ENCODE data around the gene SAT1.

SAT1 gene

DNA sequence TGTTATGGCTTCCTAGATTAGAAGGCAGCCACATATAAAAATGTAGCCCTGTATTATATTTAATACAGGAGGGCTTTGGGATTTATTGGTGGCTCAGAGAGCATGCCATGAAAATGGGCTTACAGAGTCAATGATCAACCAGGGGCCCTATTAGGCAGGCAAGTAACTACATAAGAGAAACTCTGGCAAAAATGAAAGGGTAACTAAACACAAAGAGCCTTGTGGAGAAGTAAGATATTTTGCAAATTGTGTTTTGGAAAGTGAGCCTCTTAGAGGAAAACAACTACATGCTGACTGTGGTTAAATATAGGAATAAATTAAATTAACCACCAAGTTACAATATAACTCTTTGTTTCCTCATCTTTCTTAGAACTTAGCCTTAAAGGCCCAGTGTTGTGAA lies 5.5 kb downstream of the SAT1 start:
- H3K9ac ChIP-seq (ENCODE audit: low read depth, low read length, poor library complexity, severe bottlenecking): no peak overlapping the region
- no peak overlapping the region for H3K4me3 ChIP-seq (ENCODE audit: low read length, poor library complexity, severe bottlenecking)
- H4K20me1 ChIP-seq (ENCODE audit: insufficient read depth, low read length, poor library complexity, severe bottlenecking): no peaks in the 10 kb centered on the region
- H3K36me3 ChIP-seq (ENCODE audit: insufficient read depth, low read length): no peaks in the 10 kb centered on the region
- H3K27me3 ChIP-seq (ENCODE audit: insufficient read depth, low read length, poor library complexity, severe bottlenecking): no peaks in the 10 kb centered on the region
- no peaks in the 10 kb centered on the region for H3K9me2 ChIP-seq (replicated peaks; ENCODE audit: low read depth, low read length)
- no peak overlapping the region for H2AFZ ChIP-seq (ENCODE audit: low read length)
- peaks cover 15% of the 10 kb centered on the region for H3K79me2 ChIP-seq (ENCODE audit: insufficient read depth, low read length)
- H3K9me3 ChIP-seq (ENCODE audit: insufficient read depth, low read depth, low read length): no peaks in the 10 kb centered on the region
- H3K4me2 ChIP-seq (ENCODE audit: low read depth, low read length, poor library complexity, severe bottlenecking): no peak overlapping the region
- TF ChIP-seq, protein P1, sequence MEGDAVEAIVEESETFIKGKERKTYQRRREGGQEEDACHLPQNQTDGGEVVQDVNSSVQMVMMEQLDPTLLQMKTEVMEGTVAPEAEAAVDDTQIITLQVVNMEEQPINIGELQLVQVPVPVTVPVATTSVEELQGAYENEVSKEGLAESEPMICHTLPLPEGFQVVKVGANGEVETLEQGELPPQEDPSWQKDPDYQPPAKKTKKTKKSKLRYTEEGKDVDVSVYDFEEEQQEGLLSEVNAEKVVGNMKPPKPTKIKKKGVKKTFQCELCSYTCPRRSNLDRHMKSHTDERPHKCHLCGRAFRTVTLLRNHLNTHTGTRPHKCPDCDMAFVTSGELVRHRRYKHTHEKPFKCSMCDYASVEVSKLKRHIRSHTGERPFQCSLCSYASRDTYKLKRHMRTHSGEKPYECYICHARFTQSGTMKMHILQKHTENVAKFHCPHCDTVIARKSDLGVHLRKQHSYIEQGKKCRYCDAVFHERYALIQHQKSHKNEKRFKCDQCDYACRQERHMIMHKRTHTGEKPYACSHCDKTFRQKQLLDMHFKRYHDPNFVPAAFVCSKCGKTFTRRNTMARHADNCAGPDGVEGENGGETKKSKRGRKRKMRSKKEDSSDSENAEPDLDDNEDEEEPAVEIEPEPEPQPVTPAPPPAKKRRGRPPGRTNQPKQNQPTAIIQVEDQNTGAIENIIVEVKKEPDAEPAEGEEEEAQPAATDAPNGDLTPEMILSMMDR (conservative IDR thresholded peaks at IDR 0.05; ENCODE audit: low read length): no peak
- TF ChIP-seq EZH2phosphoT487 (IDR thresholded peaks at IDR 0.05; ENCODE audit: borderline replicate concordance): no peak
- H3F3A ChIP-seq (ENCODE audit: low read depth): no peaks in the 10 kb centered on the region
- H3K4me1 ChIP-seq (ENCODE audit: insufficient read depth, low read length, poor library complexity, severe bottlenecking): peaks cover 7% of the 10 kb centered on the region

DNA sequence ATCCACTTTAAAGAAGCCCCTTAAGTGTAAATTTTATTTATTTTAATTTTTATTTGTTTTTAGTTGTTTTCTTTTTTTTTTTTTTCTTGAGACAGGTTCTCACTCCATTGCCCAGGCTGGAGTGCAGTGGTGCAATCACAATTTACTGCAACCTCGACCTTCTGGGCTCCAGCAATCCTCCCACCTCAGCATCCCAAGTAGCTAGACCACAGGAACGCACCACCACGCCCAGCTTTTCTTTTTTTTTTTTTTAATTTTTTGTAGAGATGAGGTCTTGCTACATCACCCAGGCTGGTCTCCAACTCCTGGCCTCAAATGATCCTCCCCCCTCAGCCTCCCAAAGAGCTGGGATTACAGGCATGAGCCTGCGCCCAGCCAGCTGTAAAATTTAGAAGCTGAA lies 6.0 kb downstream of the SAT1 start:
- Histone ChIP-seq H3K4me2 (ENCODE audit: low read depth, low read length, poor library complexity, severe bottlenecking) (no peak overlapping the region), H3K27me3 (ENCODE audit: insufficient read depth, low read length, poor library complexity, severe bottlenecking) (no peaks in the 10 kb centered on the region), H4K20me1 (ENCODE audit: insufficient read depth, low read length, poor library complexity, severe bottlenecking) (no peaks in the 10 kb centered on the region), H3K79me2 (ENCODE audit: insufficient read depth, low read length) (peaks cover 11% of the 10 kb centered on the region), H3K36me3 (ENCODE audit: insufficient read depth, low read length) (no peaks in the 10 kb centered on the region), H3K4me3 (ENCODE audit: low read length, poor library complexity, severe bottlenecking) (no peak overlapping the region), H3K9me3 (ENCODE audit: insufficient read depth, low read depth, low read length) (no peaks in the 10 kb centered on the region), H3K9me2 (replicated peaks; ENCODE audit: low read depth, low read length) (no peaks in the 10 kb centered on the region), H3K4me1 (ENCODE audit: insufficient read depth, low read length, poor library complexity, severe bottlenecking) (peaks cover 7% of the 10 kb centered on the region), H2AFZ (ENCODE audit: low read length) (no peak overlapping the region), H3F3A (ENCODE audit: low read depth) (no peaks in the 10 kb centered on the region), H3K9ac (ENCODE audit: low read depth, low read length, poor library complexity, severe bottlenecking) (no peak overlapping the region)
- no peak for TF ChIP-seq EZH2phosphoT487 (IDR thresholded peaks at IDR 0.05; ENCODE audit: borderline replicate concordance)
- TF ChIP-seq, protein P1 (conservative IDR thresholded peaks at IDR 0.05; ENCODE audit: low read length): no peak

DNA sequence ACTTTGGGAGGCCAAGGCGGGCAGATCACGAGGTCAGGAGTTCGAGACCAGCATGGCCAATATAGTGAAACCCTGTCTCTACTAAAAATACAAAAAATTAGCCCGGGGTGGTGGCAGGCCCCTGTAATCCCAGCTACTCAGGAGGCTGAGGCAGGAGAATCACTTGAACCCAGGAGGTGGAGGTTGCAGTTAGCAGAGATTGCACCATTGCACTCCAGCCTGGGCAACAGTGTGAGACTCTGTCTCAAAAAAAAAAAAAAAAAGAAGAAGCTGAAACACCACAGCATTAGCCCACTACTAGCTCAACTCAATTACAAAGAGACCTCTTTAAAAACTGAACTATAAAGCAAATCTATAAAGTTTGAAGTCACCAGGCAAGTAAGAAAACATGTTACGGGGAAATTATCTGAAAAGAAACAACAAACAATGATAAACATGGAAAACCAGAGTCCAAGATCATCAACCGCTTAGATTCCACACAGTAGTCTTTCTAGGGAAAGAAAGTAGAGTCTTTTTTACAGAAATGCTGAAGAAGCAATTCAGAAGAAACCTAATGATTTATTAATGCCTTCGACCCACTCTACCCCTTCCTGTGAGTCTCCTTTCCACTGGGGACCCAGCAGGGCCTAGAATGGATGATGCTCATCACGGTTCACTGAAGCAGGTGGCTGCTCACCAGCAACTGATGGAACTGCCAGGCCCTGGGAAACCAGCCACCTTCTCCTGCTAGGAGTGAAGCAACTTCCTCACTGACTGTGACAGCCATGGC lies 6.6 kb downstream of the SAT1 start:
- TF ChIP-seq EZH2phosphoT487 (IDR thresholded peaks at IDR 0.05; ENCODE audit: borderline replicate concordance): no peak
- TF ChIP-seq, protein P1 (conservative IDR thresholded peaks at IDR 0.05; ENCODE audit: low read length): no peak
- no peak overlapping the region for H3K9ac ChIP-seq (ENCODE audit: low read depth, low read length, poor library complexity, severe bottlenecking)
- H3K27me3 ChIP-seq (ENCODE audit: insufficient read depth, low read length, poor library complexity, severe bottlenecking): no peaks in the 10 kb centered on the region
- H2AFZ ChIP-seq (ENCODE audit: low read length): no peak overlapping the region
- H3K4me3 ChIP-seq (ENCODE audit: low read length, poor library complexity, severe bottlenecking): no peak overlapping the region
- no peaks in the 10 kb centered on the region for H3K36me3 ChIP-seq (ENCODE audit: insufficient read depth, low read length)
- H4K20me1 ChIP-seq (ENCODE audit: insufficient read depth, low read length, poor library complexity, severe bottlenecking): no peaks in the 10 kb centered on the region
- H3K9me3 ChIP-seq (ENCODE audit: insufficient read depth, low read depth, low read length): no peaks in the 10 kb centered on the region
- H3F3A ChIP-seq (ENCODE audit: low read depth): no peaks in the 10 kb centered on the region
- peaks cover 4% of the 10 kb centered on the region for H3K4me1 ChIP-seq (ENCODE audit: insufficient read depth, low read length, poor library complexity, severe bottlenecking)
- peaks cover 5% of the 10 kb centered on the region; the same call in 1 of the 2 replicates for H3K79me2 ChIP-seq (ENCODE audit: insufficient read depth, low read length)
- no peaks in the 10 kb centered on the region for H3K9me2 ChIP-seq (replicated peaks; ENCODE audit: low read depth, low read length)
- H3K4me2 ChIP-seq (ENCODE audit: low read depth, low read length, poor library complexity, severe bottlenecking): no peak overlapping the region
